Mucosa of rectum (tissue), 2 donors: ENCODE data around the gene DIAPH3.

ENCODE experiments used
- H3K27ac ChIP-seq, 2 donors: one replicate each; pipeline ENCODE4 v1.7.0; 2013; ENCODE audit warnings: inconsistent platforms in 2 of 2, low read depth in 2 of 2, low read length in 2 of 2
- H3K27me3 ChIP-seq, 2 donors: one replicate each; pipeline ENCODE4 v1.7.0; 2013; ENCODE audit warnings: low read length in 2 of 2; ENCODE audit not compliant: control insufficient read depth in 2 of 2, insufficient read depth in 2 of 2
- H3K36me3 ChIP-seq, 2 donors: one replicate each; pipeline ENCODE4 v1.7.0; 2013; ENCODE audit warnings: low read length in 2 of 2; ENCODE audit not compliant: control insufficient read depth in 2 of 2, insufficient read depth in 2 of 2
- H3K4me1 ChIP-seq, 2 donors: one replicate each; pipeline ENCODE4 v1.7.0; 2013; ENCODE audit warnings: low read length in 2 of 2, mild to moderate bottlenecking in 1 of 2; ENCODE audit not compliant: control insufficient read depth in 2 of 2, insufficient read depth in 2 of 2
- H3K4me3 ChIP-seq, 2 donors: one replicate each; pipeline ENCODE4 v1.7.0; 2013; ENCODE audit warnings: low read length in 2 of 2
- H3K9ac ChIP-seq, 2 donors: one replicate each; pipeline ENCODE4 v1.7.0; 2013; ENCODE audit warnings: low read length in 2 of 2, low read depth in 1 of 2, mild to moderate bottlenecking in 1 of 2
- H3K9me3 ChIP-seq, 2 donors: one replicate each; pipeline ENCODE4 v1.7.0; 2013; ENCODE audit warnings: low read length in 2 of 2; ENCODE audit not compliant: control insufficient read depth in 2 of 2
- donor health status: healthy.
- donor health status: Normal muscosa, but diverticular disease.

Gene DIAPH3

DNA sequence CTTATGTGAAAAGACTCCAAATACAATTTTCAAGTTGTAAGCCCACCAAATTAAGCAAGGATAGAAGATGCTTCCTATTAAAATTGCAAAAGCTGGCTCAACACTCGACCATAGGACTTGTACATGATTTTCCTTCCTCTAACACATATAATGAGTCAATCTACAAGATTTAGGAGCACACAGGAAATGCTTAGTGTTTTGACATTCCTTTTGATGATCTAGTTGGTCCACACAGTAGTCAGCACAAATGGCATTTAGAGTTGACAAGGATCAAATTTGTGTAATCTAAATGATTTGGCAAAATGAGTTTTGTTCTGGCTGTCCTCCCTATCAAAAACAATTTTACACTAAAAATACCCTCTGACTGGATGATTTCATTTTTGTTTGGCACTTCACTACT, 340.2 kb downstream of the DIAPH3 start:
- Histone ChIP-seq H3K36me3 (no peaks in the 10 kb centered on the region), H3K4me1 (no peaks in the 10 kb centered on the region), H3K9ac (no peak overlapping the region), H3K27ac (no peak overlapping the region), H3K27me3 (no peaks in the 10 kb centered on the region), H3K9me3 (no peaks in the 10 kb centered on the region), H3K4me3 (no peak overlapping the region)

DNA sequence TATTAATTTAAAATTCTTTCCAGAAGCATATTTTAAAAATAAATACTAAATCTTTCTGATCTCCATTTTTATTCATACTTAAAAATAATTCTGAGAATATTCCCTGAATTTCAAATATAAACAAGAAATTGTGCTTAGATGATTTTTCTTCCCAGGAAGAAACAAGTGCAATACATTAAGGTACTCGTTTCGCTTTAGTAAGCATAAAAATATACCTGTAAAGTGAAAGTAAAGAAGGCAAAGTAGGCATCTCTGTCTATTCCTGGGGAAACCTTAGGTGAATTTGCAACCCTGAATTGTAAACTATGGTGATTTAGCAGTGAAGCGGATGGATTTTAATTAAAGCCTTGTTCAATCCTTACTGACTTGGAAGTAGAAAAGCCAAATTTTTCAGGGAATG, 354.2 kb downstream of the DIAPH3 start:
- H3K9ac ChIP-seq, result no peak overlapping the region
- H3K27ac ChIP-seq, result no peak overlapping the region
- no peaks in the 10 kb centered on the region for H3K4me1 ChIP-seq
- no peaks in the 10 kb centered on the region for H3K9me3 ChIP-seq
- no peak overlapping the region for H3K4me3 ChIP-seq
- no peaks in the 10 kb centered on the region for H3K36me3 ChIP-seq
- no peaks in the 10 kb centered on the region for H3K27me3 ChIP-seq

DNA sequence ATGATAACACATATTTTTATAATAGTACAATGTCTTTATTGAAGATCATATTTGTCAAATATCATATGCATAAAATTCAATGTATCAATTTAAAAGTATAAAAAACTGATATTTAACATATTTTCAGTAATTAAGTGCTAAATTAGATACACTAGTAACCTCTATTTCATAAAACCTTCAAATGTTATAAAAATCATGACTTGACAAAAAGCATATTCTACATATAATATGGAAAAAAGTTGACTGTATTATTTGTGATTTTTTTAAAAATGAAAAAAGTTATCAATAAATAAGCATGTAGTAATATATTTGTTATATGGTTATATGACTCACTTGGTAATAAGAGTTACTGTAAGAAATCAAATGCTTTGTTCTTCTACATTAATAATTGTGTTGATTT, 356.9 kb downstream of the DIAPH3 start:
- no peak overlapping the region for H3K4me3 ChIP-seq
- H3K9ac ChIP-seq, result no peak overlapping the region
- no peaks in the 10 kb centered on the region for H3K4me1 ChIP-seq
- H3K9me3 ChIP-seq, result no peaks in the 10 kb centered on the region
- H3K36me3 ChIP-seq, result no peaks in the 10 kb centered on the region
- no peaks in the 10 kb centered on the region for H3K27me3 ChIP-seq
- no peak overlapping the region for H3K27ac ChIP-seq

DNA sequence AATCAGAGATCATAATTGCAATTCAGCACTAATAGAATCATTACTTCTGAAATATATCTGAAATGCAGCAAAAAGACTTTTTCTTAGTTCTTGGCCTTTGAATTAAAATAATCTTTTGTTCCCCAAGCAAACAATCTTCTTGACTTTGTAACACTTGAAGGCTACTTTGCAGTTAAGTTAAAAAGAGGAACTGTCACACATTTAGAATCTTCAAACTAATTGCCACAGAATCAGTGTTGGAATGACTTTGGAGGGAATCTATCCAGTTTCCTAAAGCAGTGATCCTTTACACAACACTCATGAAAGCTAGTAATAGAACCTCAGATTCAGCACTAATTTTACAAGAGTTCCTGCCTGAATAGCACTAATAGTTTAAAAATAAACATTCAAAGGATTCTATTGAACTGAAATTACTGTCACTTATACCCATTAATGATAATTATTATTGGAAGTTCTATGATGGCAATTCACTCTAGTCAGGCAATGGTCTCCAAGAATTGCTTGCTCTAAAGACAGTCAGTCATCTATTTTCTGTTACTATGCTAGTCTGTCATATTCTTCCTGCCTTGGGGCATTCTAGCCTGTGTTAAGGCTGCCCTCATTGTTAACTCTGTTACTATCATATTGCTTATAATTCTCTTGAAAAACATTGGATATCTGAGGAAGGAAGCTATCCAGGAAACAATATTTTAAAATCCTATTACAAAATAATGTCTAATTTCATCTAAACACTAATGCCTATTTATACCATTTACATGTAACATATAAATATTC, 362.4 kb downstream of the DIAPH3 start:
- no peak overlapping the region for H3K4me3 ChIP-seq
- H3K4me1 ChIP-seq, result no peaks in the 10 kb centered on the region
- H3K27me3 ChIP-seq, result no peaks in the 10 kb centered on the region
- H3K9me3 ChIP-seq, result no peaks in the 10 kb centered on the region
- H3K9ac ChIP-seq, result no peak overlapping the region
- H3K27ac ChIP-seq, result no peak overlapping the region
- H3K36me3 ChIP-seq, result no peaks in the 10 kb centered on the region

DNA sequence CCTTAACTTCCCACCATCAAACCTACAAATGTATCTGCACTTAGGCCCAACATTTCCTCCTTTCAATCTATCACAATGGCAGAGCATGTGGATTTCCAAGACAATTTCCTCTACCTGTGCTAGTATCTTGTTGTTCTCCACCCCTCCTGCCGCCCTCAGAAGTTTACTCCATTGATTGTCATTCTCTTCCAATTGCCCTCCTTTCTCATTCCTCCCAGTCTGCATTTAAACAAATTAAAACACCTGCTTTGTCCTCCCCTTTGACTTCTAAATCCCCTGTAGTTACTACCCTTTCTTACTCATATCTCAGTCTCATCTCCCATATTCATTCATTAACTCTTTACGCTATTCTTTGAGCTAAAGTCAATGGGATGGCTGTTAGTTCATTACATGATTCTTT, 370.6 kb downstream of the DIAPH3 start:
- H3K27ac ChIP-seq, result no peak overlapping the region
- no peaks in the 10 kb centered on the region for H3K9me3 ChIP-seq
- no peak overlapping the region for H3K9ac ChIP-seq
- H3K36me3 ChIP-seq, result no peaks in the 10 kb centered on the region
- H3K27me3 ChIP-seq, result no peaks in the 10 kb centered on the region
- H3K4me1 ChIP-seq, result no peaks in the 10 kb centered on the region
- no peak overlapping the region for H3K4me3 ChIP-seq

DNA sequence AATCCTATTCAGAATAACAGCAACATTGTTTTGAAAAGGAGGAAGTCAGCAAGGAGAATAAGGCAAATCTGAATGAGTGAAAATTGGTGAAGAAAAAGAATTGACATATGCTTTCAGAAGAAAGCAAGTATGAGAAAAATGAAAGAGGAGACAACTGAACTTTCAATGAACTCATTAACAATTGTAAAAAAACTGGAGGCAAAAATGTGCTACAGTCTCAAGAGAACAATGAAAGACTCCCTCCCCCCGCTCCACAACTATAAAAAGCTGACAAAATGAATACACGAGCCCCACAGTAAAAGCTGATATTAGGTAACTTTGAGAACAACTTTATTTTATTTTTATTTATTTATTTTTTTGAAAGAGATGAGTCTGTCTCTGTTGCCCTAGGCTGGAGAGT, 373.1 kb downstream of the DIAPH3 start:
- Histone ChIP-seq H3K36me3 (no peaks in the 10 kb centered on the region), H3K9ac (no peak overlapping the region), H3K27ac (no peak overlapping the region), H3K4me1 (no peaks in the 10 kb centered on the region), H3K27me3 (no peaks in the 10 kb centered on the region), H3K4me3 (no peak overlapping the region), H3K9me3 (no peaks in the 10 kb centered on the region)

DNA sequence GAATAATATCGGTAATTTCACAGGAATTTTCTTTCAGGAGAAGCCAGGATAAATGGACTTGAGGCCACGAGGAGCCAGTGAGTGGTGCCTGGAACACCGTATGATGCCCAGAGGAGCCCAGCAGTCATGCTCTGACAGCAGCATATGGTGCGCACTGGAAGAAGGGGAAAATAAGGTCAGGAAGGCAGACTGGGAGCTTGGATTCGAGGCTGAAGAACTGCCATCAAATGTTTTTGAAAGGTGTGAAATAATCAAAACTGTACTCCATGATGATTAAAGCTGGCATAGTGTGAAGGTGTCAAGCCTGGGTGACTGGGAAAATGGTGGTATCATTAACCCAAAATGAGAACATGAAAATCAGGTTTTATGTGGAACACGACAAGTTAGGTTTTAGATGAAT, 374.2 kb downstream of the DIAPH3 start:
- Histone ChIP-seq H3K9me3 (no peaks in the 10 kb centered on the region), H3K9ac (no peak overlapping the region), H3K27ac (no peak overlapping the region)

DNA sequence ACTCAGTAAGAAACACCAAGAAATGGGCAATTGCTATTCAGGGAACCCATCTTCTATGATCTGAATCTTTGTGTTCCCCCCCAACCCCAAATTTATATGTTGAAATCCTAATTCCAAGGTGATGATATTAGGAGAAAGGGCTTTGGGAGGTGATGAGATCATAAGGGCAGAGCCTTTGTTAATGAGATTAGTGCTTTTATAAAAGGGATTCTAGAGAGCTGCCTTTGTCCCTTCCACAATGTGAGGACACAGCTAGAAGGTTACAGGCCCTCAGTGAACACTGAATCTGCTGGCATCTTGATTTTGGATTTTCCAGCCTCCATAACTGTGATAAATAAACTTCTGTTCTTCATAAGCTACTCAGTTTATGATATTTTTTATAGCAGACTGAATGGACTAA, 376.0 kb downstream of the DIAPH3 start:
- no peak overlapping the region for H3K9ac ChIP-seq
- no peaks in the 10 kb centered on the region for H3K4me1 ChIP-seq
- no peaks in the 10 kb centered on the region for H3K36me3 ChIP-seq
- no peak overlapping the region for H3K4me3 ChIP-seq
- no peaks in the 10 kb centered on the region for H3K9me3 ChIP-seq
- no peak overlapping the region for H3K27ac ChIP-seq
- H3K27me3 ChIP-seq, result no peaks in the 10 kb centered on the region

More for the DNA sequence above, 374.2 kb downstream of the DIAPH3 start:
- no peak overlapping the region for H3K4me3 ChIP-seq
- no peaks in the 10 kb centered on the region for H3K36me3 ChIP-seq
- no peaks in the 10 kb centered on the region for H3K4me1 ChIP-seq
- H3K27me3 ChIP-seq, result no peaks in the 10 kb centered on the region

DNA sequence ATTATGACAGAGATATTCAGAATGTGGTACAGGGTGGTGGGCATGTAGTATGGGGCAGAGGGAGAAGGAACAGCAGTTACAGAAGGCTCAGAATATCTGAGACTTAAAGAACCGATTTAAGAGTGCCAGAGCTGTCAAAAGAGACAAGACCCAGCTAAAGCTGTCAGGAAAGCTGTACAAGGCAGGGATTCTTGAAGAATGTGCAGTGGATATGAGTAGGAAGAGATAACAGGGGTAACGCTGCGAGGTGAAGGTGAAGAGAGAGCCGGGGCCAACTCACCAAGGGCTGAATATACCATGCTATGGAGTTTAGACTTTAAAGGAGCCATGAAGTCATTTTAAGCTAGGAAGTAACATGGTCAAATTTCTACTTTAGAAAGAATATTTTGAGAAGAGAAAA, 381.0 kb downstream of the DIAPH3 start:
- no peaks in the 10 kb centered on the region for H3K27me3 ChIP-seq
- no peaks in the 10 kb centered on the region for H3K36me3 ChIP-seq

DNA sequence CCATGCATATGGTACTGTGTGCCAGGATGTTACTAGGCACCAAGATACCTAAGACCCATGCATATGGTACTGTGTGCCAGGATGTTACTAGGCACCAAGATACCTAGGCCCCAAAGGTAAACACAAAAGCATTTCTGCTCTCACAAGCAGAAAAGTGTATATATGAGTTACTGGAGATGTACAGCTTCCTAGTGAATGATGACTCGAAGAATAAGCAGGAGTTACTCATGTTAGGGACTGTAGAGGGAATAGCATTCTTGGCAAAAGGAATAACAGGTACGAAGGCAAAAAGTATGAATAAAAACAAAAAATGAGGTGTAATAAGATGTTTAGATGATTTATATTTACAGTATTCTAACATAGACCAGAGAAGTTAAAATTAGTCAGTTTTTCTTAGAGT, 383.7 kb downstream of the DIAPH3 start:
- Histone ChIP-seq H3K9ac (no peak overlapping the region), H3K27ac (no peak overlapping the region), H3K27me3 (no peaks in the 10 kb centered on the region), H3K4me1 (no peaks in the 10 kb centered on the region), H3K9me3 (no peaks in the 10 kb centered on the region), H3K4me3 (no peak overlapping the region), H3K36me3 (no peaks in the 10 kb centered on the region)

More for the DNA sequence above, 381.0 kb downstream of the DIAPH3 start:
- Histone ChIP-seq H3K4me3 (no peak overlapping the region), H3K9me3 (no peaks in the 10 kb centered on the region), H3K27ac (no peak overlapping the region), H3K9ac (no peak overlapping the region), H3K4me1 (no peaks in the 10 kb centered on the region)
